ENCODE data around the gene MPP3. TPM values are rescaled to one million over a fixed set of nuclear protein-coding genes. Genes with fewer than 3 reads are reported as not detected.

Gene MPP3
- total and polyA plus RNA-seq, 9 of the 15 experiments (the other 6 are each of a cell fraction or from before 2014, with no cell fraction given) = 0.41 to 10.4 (median 4.5) TPM

DNA sequence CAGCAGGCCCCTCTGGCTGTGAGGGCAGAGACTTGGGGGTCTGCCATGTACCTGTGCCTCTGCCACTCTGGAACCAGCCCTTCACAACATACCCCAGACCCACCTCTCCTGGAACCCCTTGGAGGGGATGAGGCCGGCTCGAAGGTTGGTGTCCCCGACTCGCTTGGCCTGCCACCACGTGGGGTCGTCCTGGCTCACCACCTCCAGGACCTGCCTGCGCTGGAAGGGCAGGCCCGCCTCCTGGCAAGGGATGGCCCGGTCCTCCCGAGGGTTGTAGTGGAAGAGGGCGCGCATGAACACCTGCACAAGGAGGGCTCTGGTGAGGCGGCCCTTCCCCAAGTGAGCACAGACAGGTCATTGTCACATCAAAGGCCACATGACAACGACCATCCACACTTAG, 12.2 kb downstream of the MPP3 start (continued):
- TF ChIP-seq, protein P1, sequence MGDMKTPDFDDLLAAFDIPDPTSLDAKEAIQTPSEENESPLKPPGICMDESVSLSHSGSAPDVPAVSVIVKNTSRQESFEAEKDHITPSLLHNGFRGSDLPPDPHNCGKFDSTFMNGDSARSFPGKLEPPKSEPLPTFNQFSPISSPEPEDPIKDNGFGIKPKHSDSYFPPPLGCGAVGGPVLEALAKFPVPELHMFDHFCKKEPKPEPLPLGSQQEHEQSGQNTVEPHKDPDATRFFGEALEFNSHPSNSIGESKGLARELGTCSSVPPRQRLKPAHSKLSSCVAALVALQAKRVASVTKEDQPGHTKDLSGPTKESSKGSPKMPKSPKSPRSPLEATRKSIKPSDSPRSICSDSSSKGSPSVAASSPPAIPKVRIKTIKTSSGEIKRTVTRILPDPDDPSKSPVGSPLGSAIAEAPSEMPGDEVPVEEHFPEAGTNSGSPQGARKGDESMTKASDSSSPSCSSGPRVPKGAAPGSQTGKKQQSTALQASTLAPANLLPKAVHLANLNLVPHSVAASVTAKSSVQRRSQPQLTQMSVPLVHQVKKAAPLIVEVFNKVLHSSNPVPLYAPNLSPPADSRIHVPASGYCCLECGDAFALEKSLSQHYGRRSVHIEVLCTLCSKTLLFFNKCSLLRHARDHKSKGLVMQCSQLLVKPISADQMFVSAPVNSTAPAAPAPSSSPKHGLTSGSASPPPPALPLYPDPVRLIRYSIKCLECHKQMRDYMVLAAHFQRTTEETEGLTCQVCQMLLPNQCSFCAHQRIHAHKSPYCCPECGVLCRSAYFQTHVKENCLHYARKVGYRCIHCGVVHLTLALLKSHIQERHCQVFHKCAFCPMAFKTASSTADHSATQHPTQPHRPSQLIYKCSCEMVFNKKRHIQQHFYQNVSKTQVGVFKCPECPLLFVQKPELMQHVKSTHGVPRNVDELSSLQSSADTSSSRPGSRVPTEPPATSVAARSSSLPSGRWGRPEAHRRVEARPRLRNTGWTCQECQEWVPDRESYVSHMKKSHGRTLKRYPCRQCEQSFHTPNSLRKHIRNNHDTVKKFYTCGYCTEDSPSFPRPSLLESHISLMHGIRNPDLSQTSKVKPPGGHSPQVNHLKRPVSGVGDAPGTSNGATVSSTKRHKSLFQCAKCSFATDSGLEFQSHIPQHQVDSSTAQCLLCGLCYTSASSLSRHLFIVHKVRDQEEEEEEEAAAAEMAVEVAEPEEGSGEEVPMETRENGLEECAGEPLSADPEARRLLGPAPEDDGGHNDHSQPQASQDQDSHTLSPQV (IDR thresholded peaks at IDR 0.05) = no peak
- no peak for TF ChIP-seq OTX1 (CRISPR knock-in tag; IDR thresholded peaks at IDR 0.05)
- no peak for TF ChIP-seq MCM5 (IDR thresholded peaks at IDR 0.05; ENCODE audit: low read depth)

GRCh38 chr17:43818966-43819365, 14.0 kb downstream of the MPP3 start:
- no peaks in the 10 kb centered on the region for H3K9me1 ChIP-seq (ENCODE audit: control insufficient read depth, insufficient read depth, low read length)
- no peaks in the 10 kb centered on the region for H3K27me3 ChIP-seq (ENCODE audit: control insufficient read depth in 2 of 2, insufficient read depth in 2 of 2, low read length in 2 of 2)
- 57% methylated on average over 5 of the region's 5 CpGs for WGBS (ENCODE audit: insufficient coverage, low coverage, missing lambda C conversion rate)
- no peaks in the 10 kb centered on the region for H3K9me3 ChIP-seq (replicated peaks; ENCODE audit: control insufficient read depth, insufficient read depth, low read depth, low read length)
- no peaks in the 10 kb centered on the region for H3K79me2 ChIP-seq (ENCODE audit: control insufficient read depth, insufficient read depth, low read length)
- no peak overlapping the region for H3K9ac ChIP-seq (ENCODE audit: insufficient read depth in 1 of 2, low read depth in 2 of 2, low read length in 2 of 2)
- H3K4me3 ChIP-seq = no peak overlapping the region
- H3K4me2 ChIP-seq (ENCODE audit: insufficient read depth, low read length) = no peak overlapping the region
- in situ Hi-C loops (cut with MboI) (no loop called here), intact Hi-C loops (cut with micrococcal nuclease) (no loop called here)
- no peak overlapping the region for H3K27ac ChIP-seq (ENCODE audit: extremely low read depth, low read depth, low read length)
- H2AFZ ChIP-seq (ENCODE audit: low read depth, low read length) = no peak overlapping the region
- H3K4me1 ChIP-seq (replicated peaks in 1 of 2; ENCODE audit: control insufficient read depth in 2 of 2, insufficient read depth in 2 of 2, low read length in 2 of 2) = peaks cover 0 to 3% of the 10 kb centered on the region in 2 experiments; a peak in 1 of 5 replicates
- POLR2A ChIA-PET = interaction anchor here (0.5 to 3.5 kb wide), 2 partner anchors 9 to 82 kb away, joined by 3 to 32 read pairs; no protein-coding TSS in a partner anchor
- CTCF ChIA-PET (ENCODE audit: low intra/inter-chr PET ratio) = no interaction called here
- H4K20me1 ChIP-seq (replicated peaks; ENCODE audit: control insufficient read depth, insufficient read depth, low read length) = no peaks in the 10 kb centered on the region
- no peaks in the 10 kb centered on the region for H3K36me3 ChIP-seq (ENCODE audit: control insufficient read depth, insufficient read depth, low read length)
- ATAC-seq (no peak), FAIRE-seq (no peak), DNase-seq (ENCODE audit: extremely low read depth in 1 of 4, low spot score in 3 of 4) (no peak)
- no TSS peak for BruUV-seq (replicated peaks)
- no peak for TF ChIP-seq L3MBTL2 (IDR thresholded peaks at IDR 0.05)
- no peak for TF ChIP-seq BDP1 (IDR thresholded peaks at IDR 0.05; ENCODE audit: insufficient read depth, insufficient read length)
- no peak for TF ChIP-seq HDGF (IDR thresholded peaks at IDR 0.05)
- no peak for TF ChIP-seq NUFIP1 (IDR thresholded peaks at IDR 0.05; ENCODE audit: partially characterized antibody)
- TF ChIP-seq SMARCA5 (IDR thresholded peaks at IDR 0.05) = no peak
- TF ChIP-seq NCOA6 (IDR thresholded peaks at IDR 0.05) = no peak
- no peak for TF ChIP-seq ZNF655 (CRISPR knock-in tag; IDR thresholded peaks at IDR 0.05)
- TF ChIP-seq KLF16 (IDR thresholded peaks at IDR 0.05) = no peak
- no peak for TF ChIP-seq AFF1 (IDR thresholded peaks at IDR 0.05; ENCODE audit: low read depth in 1 of 2, partially characterized antibody in 2 of 2)
- TF ChIP-seq FOXK2 (conservative IDR thresholded peaks at IDR 0.05 in 1 of 2, IDR thresholded peaks at IDR 0.05 in 1 of 2; ENCODE audit: low read depth in 2 of 2) = no peak
- no peak for TF ChIP-seq MTA3 (IDR thresholded peaks at IDR 0.05; ENCODE audit: borderline replicate concordance)

Measured in K562 (cell line).